WTC11 (cell line): ENCODE data around the gene NOX5. TPM values are rescaled to one million over a fixed set of nuclear protein-coding genes. Genes with fewer than 3 reads are reported as not detected.

ENCODE experiments used
- ATAC-seq: fragments of 200-7000 bp; cut with Tn5 transposase; 2 replicates; pipeline ENCODE4 v1.10.0; 2021; ENCODE audit warnings: mild to moderate bottlenecking, moderate library complexity
- CTCF ChIA-PET: fragments of 300-600 bp; sonication (Branson Sonifier 250); formaldehyde crosslinking; loops from one replicate; lab custom pipeline; 2021; ENCODE audit warnings: antibody characterized with exemption; lab: Charles Lee
- POLR2A ChIA-PET: fragments of 350-600 bp; sonication (Branson Sonifier 250); formaldehyde crosslinking; loops from one replicate; lab custom pipeline; 2021; ENCODE audit warnings: antibody characterized with exemption; lab: Charles Lee
- DNase-seq: peaks from one replicate; pipeline ENCODE4 v3.0.0; 2021; ENCODE audit warnings: low spot score
- H3K27ac Mint-ChIP-seq: 2 replicates; pipeline ENCODE4 v1.8.0; 2021; ENCODE audit warnings: mixed read lengths
- H3K27me3 Mint-ChIP-seq: 2 replicates; pipeline ENCODE4 v1.8.0; 2021; ENCODE audit warnings: low read depth, mild to moderate bottlenecking, moderate library complexity, mixed read lengths
- H3K36me3 Mint-ChIP-seq: 2 replicates; pipeline ENCODE4 v1.8.0; 2021; ENCODE audit warnings: mixed read lengths
- H3K4me1 Mint-ChIP-seq: 2 replicates; pipeline ENCODE4 v1.8.0; 2022; ENCODE audit warnings: mixed read lengths
- H3K4me3 Mint-ChIP-seq: 2 replicates; pipeline ENCODE4 v1.8.0; 2021; ENCODE audit warnings: mild to moderate bottlenecking, moderate library complexity, mixed read lengths
- H3K9me3 Mint-ChIP-seq: 2 replicates; pipeline ENCODE4 v1.8.0; 2021; ENCODE audit warnings: mixed read lengths
- ATF3 ChIP-seq: sonication (generic); formaldehyde crosslinking; conservative IDR thresholded peaks from 2 replicates; pipeline ENCODE4 v1.8.1; 2022; ENCODE audit warnings: mild to moderate bottlenecking, missing genetic modification reagents
- GABPB1 ChIP-seq: sonication (generic); formaldehyde crosslinking; IDR thresholded peaks from 2 replicates; pipeline ENCODE4 v1.8.1; 2023; ENCODE audit warnings: mild to moderate bottlenecking, missing genetic modification reagents
- GTF2I ChIP-seq: fragments of 250-450 bp; sonication (Bioruptor Pico); conservative IDR thresholded peaks from 2 replicates; pipeline ENCODE4 v1.4.0; 2021; ENCODE audit warnings: mild to moderate bottlenecking
- IRF1 ChIP-seq: sonication (generic); formaldehyde crosslinking; IDR thresholded peaks from 2 replicates; pipeline ENCODE4 v1.8.0; 2023; ENCODE audit warnings: missing genetic modification reagents
- NFYB ChIP-seq: sonication (generic); formaldehyde crosslinking; conservative IDR thresholded peaks from 2 replicates; pipeline ENCODE4 v1.8.0; 2022; ENCODE audit warnings: low read depth, missing genetic modification reagents
- NR1H2 ChIP-seq: sonication (generic); formaldehyde crosslinking; IDR thresholded peaks from 2 replicates; pipeline ENCODE4 v1.9.0; 2021; ENCODE audit warnings: mild to moderate bottlenecking, moderate library complexity, missing genetic modification reagents
- TEAD4 ChIP-seq: sonication (generic); formaldehyde crosslinking; IDR thresholded peaks from 2 replicates; pipeline ENCODE4 v1.8.0; 2022; ENCODE audit warnings: mild to moderate bottlenecking, missing genetic modification reagents
- ZNF121 ChIP-seq: sonication (generic); formaldehyde crosslinking; IDR thresholded peaks from 2 replicates; pipeline ENCODE4 v1.8.0; 2023; ENCODE audit warnings: missing genetic modification reagents
- ZNF232 ChIP-seq: sonication (generic); formaldehyde crosslinking; IDR thresholded peaks from 2 replicates; pipeline ENCODE4 v1.8.0; 2022; ENCODE audit warnings: mild to moderate bottlenecking, missing genetic modification reagents
- ZNF396 ChIP-seq: fragments of 250-450 bp; sonication (Bioruptor Pico); IDR thresholded peaks from 2 replicates; pipeline ENCODE4 v1.8.0; 2021; ENCODE audit warnings: mild to moderate bottlenecking, moderate library complexity, borderline replicate concordance
- ZNF416 ChIP-seq: fragments of 250-450 bp; sonication (Bioruptor Pico); IDR thresholded peaks from 2 replicates; pipeline ENCODE4 v1.9.0; 2021; ENCODE audit warnings: mild to moderate bottlenecking, inconsistent platforms
- ZNF512 ChIP-seq: sonication (generic); formaldehyde crosslinking; IDR thresholded peaks from 2 replicates; pipeline ENCODE4 v1.8.1; 2022; ENCODE audit warnings: missing genetic modification reagents, borderline replicate concordance
- total RNA-seq: library from RNA; stranded (reverse); gene quantifications from 3 replicates; pipeline ENCODE4 v1.2.3, GENCODE V29; 2021
- TF ChIP-seq, protein P1 (sequence below): sonication (generic); formaldehyde crosslinking; IDR thresholded peaks from 2 replicates; pipeline ENCODE4 v1.8.0; 2023; ENCODE audit warnings: mild to moderate bottlenecking, missing genetic modification reagents
- TF ChIP-seq, protein P2 (sequence below): sonication (generic); formaldehyde crosslinking; IDR thresholded peaks from 2 replicates; pipeline ENCODE4 v1.8.1; 2022; ENCODE audit warnings: mild to moderate bottlenecking, missing genetic modification reagents, moderate library complexity, borderline replicate concordance
- TF ChIP-seq, protein P3 (sequence below): sonication (generic); formaldehyde crosslinking; IDR thresholded peaks from 2 replicates; pipeline ENCODE4 v1.8.1; 2023; ENCODE audit warnings: mild to moderate bottlenecking, missing genetic modification reagents, moderate library complexity
- TF ChIP-seq, protein P4 (sequence below): sonication (generic); formaldehyde crosslinking; IDR thresholded peaks from 2 replicates; pipeline ENCODE4 v1.8.0; 2022; ENCODE audit warnings: missing genetic modification reagents

Gene NOX5
- total RNA-seq, 1 experiment from 2014 or later: not detected

DNA sequence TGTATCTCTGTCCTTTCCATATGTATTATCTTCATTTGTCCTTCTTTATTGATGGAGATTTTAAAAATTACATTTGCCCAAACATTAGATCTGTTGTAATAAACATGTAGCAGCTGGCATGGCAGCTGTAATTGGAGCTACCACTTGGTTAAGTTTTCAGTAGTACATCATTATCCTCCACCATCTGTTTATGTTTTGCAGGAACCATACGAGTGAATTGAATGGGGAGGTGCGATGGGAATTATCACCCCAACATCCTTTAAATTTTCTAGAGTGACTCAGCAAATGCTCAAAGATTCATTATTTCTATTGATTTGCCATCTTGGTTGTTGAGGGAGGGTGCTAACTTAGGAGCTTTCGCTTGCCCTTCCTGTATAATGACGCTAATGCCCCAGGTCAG is 32.6 kb upstream of the NOX5 start:
- ATAC-seq (no peak), DNase-seq (no peak)
- H3K9me3 Mint-ChIP-seq: peaks cover 54% of the 10 kb centered on the region
- H3K27me3 Mint-ChIP-seq: peaks cover 15% of the 10 kb centered on the region
- ChIA-PET POLR2A (interaction anchor here (0.5 kb wide), 1 partner anchor 38 kb away, joined by 3 read pairs; no protein-coding TSS in a partner anchor), CTCF (no interaction called here)
- H3K36me3 Mint-ChIP-seq: peaks cover 15% of the 10 kb centered on the region
- no peak overlapping the region for H3K27ac Mint-ChIP-seq
- H3K4me3 Mint-ChIP-seq: no peak overlapping the region
- H3K4me1 Mint-ChIP-seq: no peaks in the 10 kb centered on the region
- TF ChIP-seq, protein P1, sequence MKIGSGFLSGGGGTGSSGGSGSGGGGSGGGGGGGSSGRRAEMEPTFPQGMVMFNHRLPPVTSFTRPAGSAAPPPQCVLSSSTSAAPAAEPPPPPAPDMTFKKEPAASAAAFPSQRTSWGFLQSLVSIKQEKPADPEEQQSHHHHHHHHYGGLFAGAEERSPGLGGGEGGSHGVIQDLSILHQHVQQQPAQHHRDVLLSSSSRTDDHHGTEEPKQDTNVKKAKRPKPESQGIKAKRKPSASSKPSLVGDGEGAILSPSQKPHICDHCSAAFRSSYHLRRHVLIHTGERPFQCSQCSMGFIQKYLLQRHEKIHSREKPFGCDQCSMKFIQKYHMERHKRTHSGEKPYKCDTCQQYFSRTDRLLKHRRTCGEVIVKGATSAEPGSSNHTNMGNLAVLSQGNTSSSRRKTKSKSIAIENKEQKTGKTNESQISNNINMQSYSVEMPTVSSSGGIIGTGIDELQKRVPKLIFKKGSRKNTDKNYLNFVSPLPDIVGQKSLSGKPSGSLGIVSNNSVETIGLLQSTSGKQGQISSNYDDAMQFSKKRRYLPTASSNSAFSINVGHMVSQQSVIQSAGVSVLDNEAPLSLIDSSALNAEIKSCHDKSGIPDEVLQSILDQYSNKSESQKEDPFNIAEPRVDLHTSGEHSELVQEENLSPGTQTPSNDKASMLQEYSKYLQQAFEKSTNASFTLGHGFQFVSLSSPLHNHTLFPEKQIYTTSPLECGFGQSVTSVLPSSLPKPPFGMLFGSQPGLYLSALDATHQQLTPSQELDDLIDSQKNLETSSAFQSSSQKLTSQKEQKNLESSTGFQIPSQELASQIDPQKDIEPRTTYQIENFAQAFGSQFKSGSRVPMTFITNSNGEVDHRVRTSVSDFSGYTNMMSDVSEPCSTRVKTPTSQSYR (CRISPR knock-in tag): no peak
- no peak for TF ChIP-seq GTF2I (CRISPR knock-in tag)
- no peak for TF ChIP-seq IRF1 (CRISPR knock-in tag)

- no peak overlapping the region for H3K27ac Mint-ChIP-seq
- peaks cover 7% of the 10 kb centered on the region for H3K36me3 Mint-ChIP-seq
- no peak for DNase-seq
- POLR2A ChIA-PET: interaction anchor here (0.6 kb wide), 1 partner anchor 126 kb away, joined by 3 read pairs; no protein-coding TSS in a partner anchor
- no peaks in the 10 kb centered on the region for H3K4me1 Mint-ChIP-seq
- TF ChIP-seq ATF3 (CRISPR knock-in tag) (no peak), NFYB (CRISPR knock-in tag) (no peak), ZNF232 (no peak), ZNF512 (CRISPR knock-in tag) (no peak)
- TF ChIP-seq, all 79 proteins: peak for 0
- Mint-ChIP-seq H3K27me3 (peaks cover 14% of the 10 kb centered on the region), H3K4me3 (no peak overlapping the region), H3K9me3 (peaks cover 50% of the 10 kb centered on the region)
- ATAC-seq: no peak
- CTCF ChIA-PET: no interaction called here
These were observed 31.4 kb upstream of the NOX5 start for GRCh38 chr15:68982976-68983563.

- H3K27ac Mint-ChIP-seq: no peak overlapping the region
- ATAC-seq: no peak
- CTCF ChIA-PET: interaction anchor here (0.5 kb wide), 1 partner anchor 1117 kb away, joined by 3 read pairs; no protein-coding TSS in a partner anchor
These were observed 30.5 kb upstream of the NOX5 start for GRCh38 chr15:68983961-68984481.

More at GRCh38 chr15:68983961-68984481, 30.5 kb upstream of the NOX5 start:
- TF ChIP-seq ZNF396 (CRISPR knock-in tag): no peak
- no peak for TF ChIP-seq TEAD4 (CRISPR knock-in tag)
- TF ChIP-seq ZNF121 (CRISPR knock-in tag): no peak
- TF ChIP-seq, protein P2, sequence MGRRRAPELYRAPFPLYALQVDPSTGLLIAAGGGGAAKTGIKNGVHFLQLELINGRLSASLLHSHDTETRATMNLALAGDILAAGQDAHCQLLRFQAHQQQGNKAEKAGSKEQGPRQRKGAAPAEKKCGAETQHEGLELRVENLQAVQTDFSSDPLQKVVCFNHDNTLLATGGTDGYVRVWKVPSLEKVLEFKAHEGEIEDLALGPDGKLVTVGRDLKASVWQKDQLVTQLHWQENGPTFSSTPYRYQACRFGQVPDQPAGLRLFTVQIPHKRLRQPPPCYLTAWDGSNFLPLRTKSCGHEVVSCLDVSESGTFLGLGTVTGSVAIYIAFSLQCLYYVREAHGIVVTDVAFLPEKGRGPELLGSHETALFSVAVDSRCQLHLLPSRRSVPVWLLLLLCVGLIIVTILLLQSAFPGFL (CRISPR knock-in tag): no peak
- TF ChIP-seq, protein P3, sequence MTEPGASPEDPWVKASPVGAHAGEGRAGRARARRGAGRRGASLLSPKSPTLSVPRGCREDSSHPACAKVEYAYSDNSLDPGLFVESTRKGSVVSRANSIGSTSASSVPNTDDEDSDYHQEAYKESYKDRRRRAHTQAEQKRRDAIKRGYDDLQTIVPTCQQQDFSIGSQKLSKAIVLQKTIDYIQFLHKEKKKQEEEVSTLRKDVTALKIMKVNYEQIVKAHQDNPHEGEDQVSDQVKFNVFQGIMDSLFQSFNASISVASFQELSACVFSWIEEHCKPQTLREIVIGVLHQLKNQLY (CRISPR knock-in tag): no peak
- no peak for TF ChIP-seq GABPB1 (CRISPR knock-in tag)
- no peak for TF ChIP-seq NR1H2
- TF ChIP-seq ZNF416 (CRISPR knock-in tag): no peak
- TF ChIP-seq, protein P4, sequence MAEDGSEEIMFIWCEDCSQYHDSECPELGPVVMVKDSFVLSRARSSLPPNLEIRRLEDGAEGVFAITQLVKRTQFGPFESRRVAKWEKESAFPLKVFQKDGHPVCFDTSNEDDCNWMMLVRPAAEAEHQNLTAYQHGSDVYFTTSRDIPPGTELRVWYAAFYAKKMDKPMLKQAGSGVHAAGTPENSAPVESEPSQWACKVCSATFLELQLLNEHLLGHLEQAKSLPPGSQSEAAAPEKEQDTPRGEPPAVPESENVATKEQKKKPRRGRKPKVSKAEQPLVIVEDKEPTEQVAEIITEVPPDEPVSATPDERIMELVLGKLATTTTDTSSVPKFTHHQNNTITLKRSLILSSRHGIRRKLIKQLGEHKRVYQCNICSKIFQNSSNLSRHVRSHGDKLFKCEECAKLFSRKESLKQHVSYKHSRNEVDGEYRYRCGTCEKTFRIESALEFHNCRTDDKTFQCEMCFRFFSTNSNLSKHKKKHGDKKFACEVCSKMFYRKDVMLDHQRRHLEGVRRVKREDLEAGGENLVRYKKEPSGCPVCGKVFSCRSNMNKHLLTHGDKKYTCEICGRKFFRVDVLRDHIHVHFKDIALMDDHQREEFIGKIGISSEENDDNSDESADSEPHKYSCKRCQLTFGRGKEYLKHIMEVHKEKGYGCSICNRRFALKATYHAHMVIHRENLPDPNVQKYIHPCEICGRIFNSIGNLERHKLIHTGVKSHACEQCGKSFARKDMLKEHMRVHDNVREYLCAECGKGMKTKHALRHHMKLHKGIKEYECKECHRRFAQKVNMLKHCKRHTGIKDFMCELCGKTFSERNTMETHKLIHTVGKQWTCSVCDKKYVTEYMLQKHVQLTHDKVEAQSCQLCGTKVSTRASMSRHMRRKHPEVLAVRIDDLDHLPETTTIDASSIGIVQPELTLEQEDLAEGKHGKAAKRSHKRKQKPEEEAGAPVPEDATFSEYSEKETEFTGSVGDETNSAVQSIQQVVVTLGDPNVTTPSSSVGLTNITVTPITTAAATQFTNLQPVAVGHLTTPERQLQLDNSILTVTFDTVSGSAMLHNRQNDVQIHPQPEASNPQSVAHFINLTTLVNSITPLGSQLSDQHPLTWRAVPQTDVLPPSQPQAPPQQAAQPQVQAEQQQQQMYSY (CRISPR knock-in tag): no peak
- POLR2A ChIA-PET: no interaction called here
- Mint-ChIP-seq H3K9me3 (peaks cover 50% of the 10 kb centered on the region), H3K4me3 (no peak overlapping the region), H3K27me3 (peaks cover 24% of the 10 kb centered on the region), H3K36me3 (peaks cover 12% of the 10 kb centered on the region), H3K4me1 (no peaks in the 10 kb centered on the region)
- DNase-seq: no peak
